Spleen (tissue), 11 donors: ENCODE data around the gene ZNF692. TPM values are rescaled to one million over a fixed set of nuclear protein-coding genes. Genes with fewer than 3 reads are reported as not detected.

ENCODE experiments used
- DNase-seq: peaks from one replicate; pipeline ENCODE4 v3.0.0-alpha.2; 2020
- H3K27ac ChIP-seq, 8 donors: fragments of 200-600 bp; sonication (generic) in 7 of 8; 1 replicate in 4 of 8; 2 replicates in 4 of 8; pipeline versions ENCODE4 v1.5.0 to v1.8.0; 2016 to 2021; ENCODE audit warnings: inconsistent platforms in 4 of 8, mild to moderate bottlenecking in 4 of 8, moderate library complexity in 1 of 8
- H3K27me3 ChIP-seq, 7 donors: fragments of 200-600 bp; sonication (generic) in 6 of 7; replicated peaks in 1 of 7; 1 replicate in 4 of 7; 2 replicates in 3 of 7; pipeline versions ENCODE4 v1.5.0 to v1.8.0; 2016 to 2021; ENCODE audit warnings: inconsistent platforms in 3 of 7, mild to moderate bottlenecking in 1 of 7
- H3K36me3 ChIP-seq, 6 donors: fragments of 200-600 bp; sonication (generic) in 5 of 6; 1 replicate in 4 of 6; 2 replicates in 2 of 6; pipeline versions ENCODE4 v1.5.0 to v1.8.0; 2016 to 2021; ENCODE audit warnings: inconsistent platforms in 2 of 6
- H3K4me1 ChIP-seq, 6 donors: fragments of 200-600 bp; sonication (generic) in 5 of 6; 1 replicate in 3 of 6; 2 replicates in 3 of 6; pipeline versions ENCODE4 v1.5.0 to v1.8.0; 2016 to 2021; ENCODE audit warnings: inconsistent platforms in 3 of 6
- H3K4me3 ChIP-seq, 8 donors: fragments of 200-600 bp; sonication (generic) in 7 of 8; 1 replicate in 4 of 8; 2 replicates in 4 of 8; pipeline versions ENCODE4 v1.5.0 to v1.8.0; 2016 to 2021; ENCODE audit warnings: inconsistent platforms in 4 of 8, mild to moderate bottlenecking in 4 of 8, moderate library complexity in 2 of 8
- H3K9me3 ChIP-seq, 8 donors: fragments of 200-600 bp; sonication (generic) in 7 of 8; 1 replicate in 4 of 8; 2 replicates in 4 of 8; pipeline versions ENCODE4 v1.5.0 to v1.8.0; 2016 to 2021; ENCODE audit warnings: inconsistent platforms in 4 of 8
- POLR2A ChIP-seq, 3 donors: fragments of 450-650 bp; IDR thresholded peaks; one replicate each; pipeline ENCODE4 v1.5.1; 2017; ENCODE audit warnings: antibody characterized with exemption in 3 of 3, mild to moderate bottlenecking in 1 of 3
- POLR2AphosphoS5 ChIP-seq, 3 donors: sonication (generic); formaldehyde crosslinking; IDR thresholded peaks; one replicate each; pipeline ENCODE4 v1.5.1; 2017; ENCODE audit warnings: antibody characterized with exemption in 3 of 3
- WGBS, 5 donors: extraction: QIAGEN DNeasy Blood & Tissue Kit in 3 of 5; methylation state at CpG; one replicate each; pipeline versions ENCODE4 v1.1.5 to v1.1.7; 2013 to 2018; 5-methylcytosine and 5-hydroxymethylcytosine counted together
- intact Hi-C: fragments of 100-400 bp; cut with DNase I; formaldehyde crosslinking; loops from one replicate; pipeline ENCODE4 v1.15.0; 2023; ENCODE audit warnings: low total_unique reads
- polyA plus RNA-seq, 3 donors: library from polyadenylated mRNA; stranded (reverse); fragments of 200-250 nt; gene quantifications; one replicate each; pipeline ENCODE4 v1.2.1, GENCODE V29; 2013
- total RNA-seq, 7 donors: library from RNA; depleted of rRNA in 3 of 7; stranded (reverse); fragments of >200 nt in 3 of 7; fragmentation: NEBNext Ultra II Directional in 4 of 7; extraction: Animal tissue kit (Norgen Biotek cat#: 25700) in 4 of 7; gene quantifications; one replicate each; pipeline versions ENCODE4 v1.1.0 to v1.2.1, GENCODE V29; 2016 to 2021
- TF ChIP-seq, protein P1 (sequence below), 11 experiments: fragments of 200-600 bp in 7 of 11; fragments of 450-650 bp in 4 of 11; sonication (generic) in 4 of 11; IDR thresholded peaks in 8 of 11; conservative IDR thresholded peaks in 3 of 11; 1 replicate in 7 of 11; 2 replicates in 4 of 11; pipeline versions ENCODE4 v1.4.0 to v1.8.0; 2016 to 2021; ENCODE audit warnings: antibody characterized with exemption in 11 of 11, inconsistent platforms in 4 of 11, mild to moderate bottlenecking in 1 of 11
- donor health status: healthy with polysubstance abuse.
- donor health status: DM: no; HTN: no; CAD: no; lungs with moderate emphysema.
- donor health status: DM: no; HTN: no; CAD: no.
- donor health status: Bipolar disorder and iron deficiency.
- donor health status: healthy.
- donor health status: DM: no; HTN: no; CAD: no.
- donor health status: DM: yes; HTN: yes; CAD: no.

ZNF692 gene
- total and polyA plus RNA-seq, 10 donors, result 33.5 to 138 (median 48.6) TPM

DNA sequence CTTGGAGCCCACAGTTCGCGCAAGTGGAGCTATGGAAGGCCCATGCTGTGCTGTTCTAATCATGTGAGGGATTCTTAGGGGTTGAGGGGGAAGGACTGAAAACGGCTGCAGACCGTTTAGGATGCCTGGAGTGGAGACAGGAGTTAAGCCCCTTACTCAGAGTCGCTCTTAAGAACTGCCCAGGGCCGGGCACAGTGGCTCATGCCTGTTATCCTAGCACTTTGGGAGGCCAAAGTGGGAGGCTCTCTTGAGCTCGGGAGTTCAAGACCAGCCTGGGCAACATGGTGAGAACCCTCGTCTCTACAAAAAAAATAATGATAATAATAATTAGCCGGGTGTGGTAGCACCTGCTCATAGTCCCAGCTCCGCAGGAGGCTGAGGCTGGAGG lies 19.7 kb downstream of the ZNF692 start:
- no peaks in the 10 kb centered on the region for H3K27me3 ChIP-seq
- 16 to 19% (median 17%) methylated on average over 10 of the region's 10 CpGs for WGBS, 5 donors
- intact Hi-C loops, result no loop called here
- no peaks in the 10 kb centered on the region for H3K9me3 ChIP-seq
- DNase-seq, result peak; percentile 83
- peak overlapping the region; percentile 70 to 89 (median 74) for H3K4me3 ChIP-seq
- H3K27ac ChIP-seq, result peak overlapping the region; percentile 98 to 100 (median 100)
- H3K4me1 ChIP-seq, result peaks cover 25 to 68% (median 56%) of the 10 kb centered on the region in 6 donors
- TF ChIP-seq POLR2A (IDR thresholded peaks at IDR 0.05), result no peak
- TF ChIP-seq, protein P1, sequence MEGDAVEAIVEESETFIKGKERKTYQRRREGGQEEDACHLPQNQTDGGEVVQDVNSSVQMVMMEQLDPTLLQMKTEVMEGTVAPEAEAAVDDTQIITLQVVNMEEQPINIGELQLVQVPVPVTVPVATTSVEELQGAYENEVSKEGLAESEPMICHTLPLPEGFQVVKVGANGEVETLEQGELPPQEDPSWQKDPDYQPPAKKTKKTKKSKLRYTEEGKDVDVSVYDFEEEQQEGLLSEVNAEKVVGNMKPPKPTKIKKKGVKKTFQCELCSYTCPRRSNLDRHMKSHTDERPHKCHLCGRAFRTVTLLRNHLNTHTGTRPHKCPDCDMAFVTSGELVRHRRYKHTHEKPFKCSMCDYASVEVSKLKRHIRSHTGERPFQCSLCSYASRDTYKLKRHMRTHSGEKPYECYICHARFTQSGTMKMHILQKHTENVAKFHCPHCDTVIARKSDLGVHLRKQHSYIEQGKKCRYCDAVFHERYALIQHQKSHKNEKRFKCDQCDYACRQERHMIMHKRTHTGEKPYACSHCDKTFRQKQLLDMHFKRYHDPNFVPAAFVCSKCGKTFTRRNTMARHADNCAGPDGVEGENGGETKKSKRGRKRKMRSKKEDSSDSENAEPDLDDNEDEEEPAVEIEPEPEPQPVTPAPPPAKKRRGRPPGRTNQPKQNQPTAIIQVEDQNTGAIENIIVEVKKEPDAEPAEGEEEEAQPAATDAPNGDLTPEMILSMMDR (IDR thresholded peaks at IDR 0.05 in 8 of 11, conservative IDR thresholded peaks at IDR 0.05 in 3 of 11), result no peak
- TF ChIP-seq POLR2AphosphoS5 (IDR thresholded peaks at IDR 0.05), result no peak
- H3K36me3 ChIP-seq, result peaks cover 0 to 27% (median 0%) of the 10 kb centered on the region in 6 donors

DNA sequence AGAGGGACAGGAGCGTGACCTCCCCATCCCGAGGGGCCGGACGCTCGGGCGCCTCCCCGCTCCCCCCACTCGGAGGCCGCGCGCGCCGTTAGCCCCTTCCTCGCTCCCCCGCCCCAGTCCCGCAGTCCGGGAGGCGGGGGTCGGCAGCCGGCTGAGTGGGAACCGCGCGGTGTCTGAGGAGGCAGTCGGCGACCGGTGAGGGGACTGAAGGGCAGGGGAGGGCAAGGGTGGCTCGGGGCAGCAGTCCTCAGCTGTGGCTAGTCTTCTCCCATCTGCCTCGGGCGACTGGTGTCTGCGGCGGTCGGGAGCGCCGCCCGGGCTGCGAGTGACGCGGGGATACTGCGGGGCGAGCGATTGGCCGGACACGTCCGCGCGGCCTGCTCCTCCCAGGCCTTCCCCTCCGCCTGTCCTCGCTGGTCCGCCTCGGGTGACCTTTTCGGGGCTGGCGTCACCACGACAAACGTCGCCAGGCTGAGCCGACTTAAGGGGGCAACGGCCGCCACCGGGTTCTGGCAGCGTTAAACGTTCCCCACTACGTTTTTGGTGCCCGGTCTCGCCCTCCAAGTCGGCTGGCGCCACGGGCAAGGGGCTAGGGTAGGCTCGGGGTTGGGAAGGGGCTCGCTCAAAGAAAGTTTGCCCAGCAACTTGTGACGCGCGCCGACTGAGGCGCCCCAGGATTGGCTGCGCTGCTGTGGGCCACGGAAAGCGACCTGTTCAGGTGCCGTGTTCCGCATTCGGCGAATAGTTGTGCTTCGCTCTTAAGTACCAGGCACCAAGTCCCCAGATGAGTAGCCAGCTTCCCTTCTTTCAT lies 20.3 kb downstream of the ZNF692 start:
- peak; percentile 98 for DNase-seq
- Histone ChIP-seq H3K27me3 (no peaks in the 10 kb centered on the region), H3K4me3 (peak overlapping the region; percentile 70 to 89 (median 74)), H3K36me3 (peaks cover 0 to 22% (median 0%) of the 10 kb centered on the region in 6 donors), H3K4me1 (peaks cover 25 to 72% (median 57%) of the 10 kb centered on the region in 6 donors), H3K27ac (peak overlapping the region; percentile 98 to 100 (median 100)), H3K9me3 (no peaks in the 10 kb centered on the region)
- TF ChIP-seq, protein P1 (IDR thresholded peaks at IDR 0.05 in 8 of 11, conservative IDR thresholded peaks at IDR 0.05 in 3 of 11), result peak in 2 of 11 experiments; percentile 13 to 19
- TF ChIP-seq POLR2AphosphoS5 (IDR thresholded peaks at IDR 0.05), result peak; percentile 94 to 98 (median 95)
- TF ChIP-seq POLR2A (IDR thresholded peaks at IDR 0.05), result peak; percentile 46 to 57 (median 54)
- intact Hi-C loops, result no loop called here
- WGBS, 5 donors, result 0 to 1% (median 0%) methylated on average over 27 to 82 of the region's 82 CpGs

DNA sequence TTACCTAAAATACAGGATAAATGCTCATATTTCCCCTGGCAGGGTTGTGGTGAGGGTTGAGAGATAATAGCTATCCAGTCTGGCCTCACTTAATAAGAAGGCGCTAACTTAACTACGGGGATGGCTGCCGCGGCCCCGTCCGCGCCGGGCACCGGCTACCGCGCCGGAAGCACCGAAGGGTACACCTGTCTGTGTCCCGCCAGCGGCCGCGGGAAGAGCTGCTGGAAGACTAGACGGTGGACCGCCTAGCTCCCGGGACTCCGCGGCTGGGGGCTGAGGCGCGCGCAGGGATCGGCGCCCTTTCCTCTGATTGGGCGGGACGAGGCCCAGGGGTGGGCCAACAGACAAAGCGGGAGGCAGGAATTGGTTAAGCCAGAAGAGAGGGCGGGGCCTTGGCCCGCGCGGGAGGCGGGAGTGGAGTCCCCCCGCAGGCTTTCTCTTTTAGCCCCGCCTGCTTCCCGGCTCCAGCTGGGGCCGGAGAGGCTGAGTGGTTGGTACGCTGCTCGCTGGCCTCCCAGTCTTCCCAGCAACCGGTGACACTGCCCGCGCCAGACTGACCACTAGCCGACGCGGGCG lies 21.0 kb downstream of the ZNF692 start, which contains the start of gene ZNF672:
TSS of gene ZNF672 (plus strand) at position 444 of the 576 bp plus-strand sequence. CDS start 9,051 bp downstream, outside the sequence.
- Histone ChIP-seq H3K9me3 (no peaks in the 10 kb centered on the region), H3K27me3 (no peaks in the 10 kb centered on the region), H3K27ac (peak within 1 kb of the TSS; percentile 98 to 100 (median 100)), H3K4me3 (peak within 1 kb of the TSS; percentile 70 to 89 (median 74)), H3K36me3 (peaks cover 0 to 15% (median 0%) of the 10 kb centered on the region in 6 donors), H3K4me1 (peaks cover 25 to 68% (median 56%) of the 10 kb centered on the region in 6 donors)
- 0 to 2% (median 0%) methylated on average over 16 to 48 of the region's 48 CpGs for WGBS, 5 donors
- TF ChIP-seq POLR2A (IDR thresholded peaks at IDR 0.05) (peak in 2 of 3 donors; percentile 50 to 69), POLR2AphosphoS5 (IDR thresholded peaks at IDR 0.05) (peak; percentile 88 to 96 (median 93))
- TF ChIP-seq, protein P1 (IDR thresholded peaks at IDR 0.05 in 8 of 11, conservative IDR thresholded peaks at IDR 0.05 in 3 of 11), result peak in 1 of 11 experiments; percentile 16
- peak; percentile 99 for DNase-seq
- intact Hi-C loops, result no loop called here
